Stimulated activated CD8-positive, alpha-beta memory T cell treated with anti-CD3 and anti-CD28 coated beads, Interleukin-4, amount 100 ng/mL, for 24 hours (primary cell): ENCODE results near the gene ALX4.

Experiments
- DNase-seq: peaks from one replicate; pipeline ENCODE4 v3.0.0-alpha.2; 2020; ENCODE audit warnings: low read depth

The ALX4 gene

GRCh38 chr11:44267750-44268613 lies 42.0 kb downstream of the ALX4 start:
- no peak for DNase-seq

DNA sequence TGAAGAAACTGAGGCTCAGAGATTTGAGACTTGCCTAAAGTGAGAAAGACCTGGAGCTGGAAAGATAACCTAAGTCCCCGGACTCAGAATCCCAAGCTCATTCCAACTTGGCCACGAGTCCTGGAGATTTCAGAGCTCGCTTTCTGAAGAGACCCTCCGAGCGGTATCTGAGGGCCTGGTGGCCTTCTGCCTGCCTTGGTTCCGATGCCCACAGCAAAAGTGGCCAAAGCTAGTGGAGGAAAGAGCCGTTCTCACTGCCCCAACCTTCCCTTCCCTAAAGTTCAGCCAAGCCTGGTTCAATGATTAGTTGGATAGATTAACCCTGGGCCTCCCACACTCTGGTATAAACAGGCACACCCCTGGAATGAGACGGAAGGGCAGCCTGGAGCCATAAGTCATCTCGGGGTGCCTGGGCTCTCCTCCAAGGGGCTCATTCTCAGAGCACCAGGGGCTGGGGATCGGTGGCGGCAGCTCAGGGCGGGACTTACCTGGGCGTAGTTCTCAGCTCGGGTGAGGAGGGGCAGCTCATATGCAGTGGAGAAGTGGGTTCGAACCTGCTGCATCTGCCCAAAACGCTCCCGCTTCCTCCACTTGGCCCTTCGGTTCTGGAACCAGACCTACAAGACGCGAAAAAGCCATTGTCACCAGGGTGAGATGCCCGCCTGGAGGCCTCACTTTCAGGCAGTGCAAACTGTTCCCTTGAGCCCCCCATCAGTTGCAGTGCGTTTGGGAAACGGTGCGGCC lies 42.8 kb downstream of the ALX4 start:
- no peak for DNase-seq

DNA sequence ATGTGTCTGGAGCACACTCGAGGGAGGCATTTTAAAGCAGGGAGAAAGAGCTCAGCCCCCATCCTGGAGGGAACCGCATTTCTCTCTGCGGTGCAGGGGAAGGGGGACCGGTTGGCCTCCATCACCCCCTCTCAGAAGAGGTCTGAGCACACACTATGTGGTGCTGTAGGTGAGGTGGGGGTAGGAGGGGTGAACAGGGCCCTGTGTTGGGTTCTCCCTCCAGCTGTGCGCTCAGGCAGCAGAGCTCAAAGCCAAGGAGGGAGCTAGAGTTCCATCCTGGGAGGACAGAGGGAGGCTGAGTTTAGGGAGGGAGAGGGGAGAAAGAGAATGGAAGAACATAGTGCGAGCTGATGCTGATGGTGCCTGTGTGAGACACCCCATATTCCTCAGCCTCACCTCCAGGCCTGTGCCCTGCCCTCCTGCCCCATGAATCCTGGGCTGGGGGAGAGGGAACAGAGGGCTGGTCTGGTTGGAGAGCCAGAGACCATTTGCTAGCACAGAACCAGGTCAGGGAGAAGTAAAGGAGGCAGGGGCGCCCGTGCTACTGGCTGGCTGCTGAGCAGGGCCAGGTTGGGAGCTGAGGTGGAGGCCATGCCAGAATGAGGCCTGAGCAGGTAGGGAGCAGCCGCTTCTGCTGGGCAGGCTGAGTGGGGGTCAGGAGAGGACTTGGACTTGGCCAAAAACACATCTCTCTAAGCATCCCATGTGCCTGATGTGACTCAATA lies 43.7 kb downstream of the ALX4 start:
- no peak for DNase-seq

DNA sequence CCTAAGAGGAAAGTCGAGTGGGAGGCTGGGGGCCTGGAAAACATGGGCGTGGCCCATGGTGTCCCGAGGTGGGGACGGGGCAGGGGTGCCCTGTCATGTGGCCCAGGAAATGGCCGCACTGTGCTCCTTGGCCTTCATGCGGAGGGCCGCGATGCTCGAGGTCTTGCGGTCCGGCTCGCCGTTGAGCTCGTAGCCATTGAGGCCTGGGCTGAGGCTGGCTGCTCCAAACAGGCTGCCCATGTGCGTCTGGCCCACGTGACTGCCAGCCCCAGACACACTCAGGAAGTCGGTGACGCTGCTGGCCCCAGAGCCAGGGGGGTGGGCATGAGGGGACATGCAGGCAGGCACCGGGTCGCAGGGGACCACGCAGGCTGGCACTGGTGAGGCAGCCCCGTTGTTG lies 45.2 kb downstream of the ALX4 start:
- DNase-seq: no peak

GRCh38 chr11:44264438-44264749 lies 45.5 kb downstream of the ALX4 start:
- DNase-seq: no peak

GRCh38 chr11:44263738-44264437 lies 46.1 kb downstream of the ALX4 start:
- DNase-seq: no peak

- DNase-seq: no peak
These were observed 47.9 kb downstream of the ALX4 start for GRCh38 chr11:44261800-44262591.

GRCh38 chr11:44260081-44260480 lies 49.9 kb downstream of the ALX4 start:
- DNase-seq: no peak

GRCh38 chr11:44258839-44259420 lies 51.0 kb downstream of the ALX4 start:
- DNase-seq: no peak

DNA sequence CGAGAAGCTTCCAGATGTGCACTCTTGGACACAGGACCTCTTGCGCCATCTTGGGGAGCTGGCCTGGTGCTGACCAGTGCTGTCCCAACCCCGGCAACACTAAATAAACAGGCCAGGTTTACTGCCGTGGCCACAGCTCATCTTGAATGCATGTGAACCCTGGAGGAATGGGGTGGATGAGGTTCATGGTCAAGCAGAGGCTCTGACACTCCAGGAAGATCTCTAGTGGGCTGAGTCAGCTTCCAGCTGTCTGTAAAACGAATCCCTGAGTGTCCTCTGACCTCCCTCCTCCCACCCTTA lies 51.8 kb downstream of the ALX4 start:
- DNase-seq: no peak

DNA sequence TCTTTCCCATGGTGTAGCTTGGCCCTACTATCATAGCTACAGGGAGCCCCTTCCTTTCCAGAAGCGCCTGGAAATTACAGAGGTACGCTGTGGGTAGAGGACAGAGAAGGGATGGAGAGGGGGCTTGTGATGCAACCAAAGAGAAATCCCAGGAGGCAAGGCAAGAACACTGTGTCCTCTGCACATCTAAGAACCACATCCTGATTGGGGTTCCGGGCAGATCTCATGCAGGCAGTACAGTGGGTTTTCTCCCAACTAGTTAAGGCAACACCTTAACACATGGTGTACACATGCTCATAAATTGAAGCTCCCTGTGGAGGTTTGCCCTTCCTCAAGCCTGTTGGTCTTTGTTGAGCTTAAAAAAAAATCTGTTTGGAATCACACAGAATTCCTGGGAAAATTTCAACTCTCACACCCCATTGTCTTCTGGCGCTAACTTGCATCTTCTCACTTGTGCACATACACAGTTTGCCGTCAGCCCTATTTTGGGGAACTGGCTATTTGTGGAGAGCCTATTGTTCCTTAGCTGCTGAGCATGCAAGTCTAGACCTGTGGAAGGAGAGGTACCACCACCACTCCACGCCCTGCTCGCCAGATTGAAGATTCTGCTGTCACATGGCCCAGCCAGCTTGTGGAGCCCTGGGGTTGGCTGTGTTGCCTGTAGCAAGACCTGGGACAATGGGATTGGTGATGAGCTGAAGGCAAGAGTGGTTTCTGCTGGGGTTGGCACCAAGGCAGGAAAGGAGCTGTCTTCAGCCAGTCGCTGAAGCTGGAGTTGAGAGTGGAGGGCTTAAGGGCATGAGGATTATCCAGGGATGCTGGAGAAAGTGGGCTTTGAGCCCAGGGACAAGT lies 52.4 kb downstream of the ALX4 start:
- no peak for DNase-seq

DNA sequence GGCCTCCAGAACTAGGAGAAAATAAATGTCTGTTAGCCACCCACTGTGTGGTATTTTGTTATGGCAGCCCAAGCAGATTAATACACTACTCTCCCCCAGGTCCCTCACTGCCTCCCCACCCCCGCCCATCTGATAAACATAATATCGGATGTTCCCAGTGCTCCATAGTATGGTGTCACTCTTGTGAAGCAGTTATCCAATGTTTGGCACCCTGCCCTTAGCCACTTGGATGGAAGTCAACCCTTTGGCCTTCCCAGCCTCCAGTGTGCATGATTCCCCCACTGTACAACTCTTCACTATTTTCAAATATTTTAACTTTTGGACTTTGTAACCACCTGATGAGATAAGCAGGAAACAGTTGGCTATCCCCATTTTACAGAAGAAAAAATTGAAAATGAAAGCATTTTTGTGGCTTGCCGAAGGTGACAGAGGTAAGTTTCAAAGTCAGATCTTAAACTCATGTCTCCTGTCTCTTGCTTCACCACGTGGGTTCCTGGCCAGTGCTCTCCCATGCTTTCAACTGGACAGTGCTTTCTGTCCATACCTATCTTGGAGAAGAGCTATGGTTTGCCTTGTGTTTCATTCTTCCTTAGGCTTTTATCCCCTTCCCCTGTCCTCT lies 53.2 kb downstream of the ALX4 start:
- DNase-seq: no peak

DNA sequence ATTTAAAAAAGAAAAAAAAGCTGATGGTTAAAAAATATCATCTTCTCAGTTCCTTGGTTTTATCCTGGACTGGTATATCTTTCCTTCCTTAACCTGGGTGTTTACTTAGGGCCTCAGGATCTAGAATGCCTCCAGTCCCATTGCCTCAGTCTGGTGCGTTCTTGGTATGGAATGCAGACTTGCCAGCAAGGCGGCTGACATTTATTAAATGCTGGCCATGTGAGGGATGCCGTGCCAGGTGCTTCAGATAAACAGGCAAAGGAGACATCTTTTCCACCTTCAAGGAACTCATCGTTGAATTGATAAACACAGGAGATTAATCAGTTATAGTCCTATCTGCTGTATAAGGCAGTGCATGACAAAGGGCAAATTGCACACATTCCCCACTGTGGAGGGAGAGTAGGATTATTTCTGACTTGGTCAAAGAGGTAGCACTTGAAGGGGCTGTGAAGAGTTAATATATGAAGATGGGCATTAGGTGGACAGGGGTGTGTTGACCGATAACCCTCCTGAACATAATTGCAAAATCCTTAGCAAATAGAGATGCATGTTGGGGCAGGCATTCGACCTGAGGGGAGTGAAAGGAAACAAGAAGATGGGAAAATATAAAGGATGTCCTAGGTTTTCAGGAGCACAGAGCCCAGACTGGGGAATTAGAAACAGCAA lies 54.4 kb downstream of the ALX4 start:
- DNase-seq: no peak

GRCh38 chr11:44252999-44253602 lies 56.8 kb downstream of the ALX4 start:
- no peak for DNase-seq

DNA sequence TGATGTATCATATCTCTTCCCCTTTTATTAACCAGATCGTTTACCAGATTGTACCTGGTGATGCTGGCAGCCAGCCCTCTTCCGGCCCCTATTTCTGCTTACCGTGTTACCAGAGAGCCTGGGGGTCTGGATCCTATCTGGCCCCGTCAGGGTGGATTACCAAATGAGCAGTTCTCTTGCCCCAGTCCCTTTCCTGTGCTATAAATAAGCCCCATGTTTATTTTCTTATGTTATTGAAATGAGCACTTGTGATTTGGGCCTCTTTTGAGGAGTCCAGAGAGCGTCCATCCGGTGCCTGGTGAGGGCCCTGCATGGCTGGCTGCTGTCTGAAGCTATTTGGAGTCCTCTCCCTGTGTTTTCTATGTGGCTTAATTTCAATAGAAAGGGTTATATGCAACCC lies 59.5 kb downstream of the ALX4 start:
- DNase-seq: no peak

DNA sequence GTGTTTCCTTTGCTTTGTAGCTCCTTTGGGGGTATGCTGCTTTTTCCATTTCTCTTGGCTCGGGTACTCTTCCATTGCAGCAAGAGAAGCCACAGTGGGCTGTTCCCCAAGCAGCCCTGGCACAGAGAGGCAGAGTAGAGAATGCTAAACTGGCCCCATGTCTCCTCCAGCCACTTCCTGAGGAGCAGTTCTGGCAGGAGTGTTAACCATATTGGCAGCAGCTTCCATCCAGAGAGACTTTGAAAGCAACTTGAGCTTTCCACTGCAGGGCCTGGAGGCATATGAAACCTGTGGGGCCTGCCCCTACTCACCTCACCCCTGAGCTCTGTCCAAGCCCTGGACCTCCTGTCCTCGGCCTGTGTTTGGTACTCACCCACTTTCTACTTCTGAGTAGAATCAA lies 61.8 kb downstream of the ALX4 start:
- DNase-seq: no peak

- no peak for DNase-seq
These were observed 62.4 kb downstream of the ALX4 start for GRCh38 chr11:44247508-44247907.

- DNase-seq: no peak
These were observed 63.2 kb downstream of the ALX4 start for GRCh38 chr11:44246726-44247125.
